Measurements from ENCODE around the gene DAB2. TPM values are rescaled to one million over a fixed set of nuclear protein-coding genes. Genes with fewer than 3 reads are reported as not detected.

DAB2 gene
- total RNA-seq, 1 experiment from 2014 or later: 2.3 TPM

- no peak overlapping the region for H3K9ac ChIP-seq (ENCODE audit: extremely low read depth, insufficient read length, low read length)
- H3K4me2 ChIP-seq (ENCODE audit: insufficient read depth, insufficient read length, low read length): no peak overlapping the region
Measured at GRCh38 chr5:39395521-39395920, 29.3 kb downstream of the DAB2 start.

More at GRCh38 chr5:39395521-39395920, 29.3 kb downstream of the DAB2 start:
- Histone ChIP-seq H3K56ac (ENCODE audit: insufficient read length, low read depth, low read length) (no peak overlapping the region), H3K79me1 (ENCODE audit: insufficient read depth, low read depth, low read length, poor library complexity, severe bottlenecking) (no peaks in the 10 kb centered on the region), H4K91ac (ENCODE audit: insufficient read length, low read depth, low read length) (no peak overlapping the region), H3K79me2 (ENCODE audit: insufficient read depth, low read length) (no peaks in the 10 kb centered on the region), H3K23ac (ENCODE audit: insufficient read length, low read depth, low read length) (no peak overlapping the region), H2BK5ac (ENCODE audit: insufficient read length, low read length) (no peak overlapping the region), H2AK5ac (ENCODE audit: insufficient read length, low read length) (no peak overlapping the region), H2BK15ac (ENCODE audit: low read depth, low read length) (no peak overlapping the region), H4K5ac (ENCODE audit: insufficient read length, low read depth, low read length) (no peak overlapping the region), H3K23me2 (ENCODE audit: insufficient read length, low read depth, low read length, poor library complexity, severe bottlenecking) (peaks cover 3% of the 10 kb centered on the region), H3K18ac (ENCODE audit: insufficient read length, low read depth, low read length) (no peak overlapping the region), H3K14ac (ENCODE audit: insufficient read depth, low read length) (no peak overlapping the region), H2BK120ac (ENCODE audit: low read depth, low read length, poor library complexity, severe bottlenecking) (no peak overlapping the region), H3K9me3 (ENCODE audit: control insufficient read depth, low read depth, low read length) (no peaks in the 10 kb centered on the region), H2BK20ac (ENCODE audit: low read depth, low read length, poor library complexity, severe bottlenecking) (no peak overlapping the region), H3T11ph (ENCODE audit: low read length) (no peak overlapping the region), H3K27me3 (ENCODE audit: insufficient read depth, low read length) (no peaks in the 10 kb centered on the region), H2AFZ (ENCODE audit: low read length) (no peak overlapping the region), H4K8ac (replicated peaks; ENCODE audit: insufficient read length, low read depth, low read length) (no peak overlapping the region), H3K4me1 (ENCODE audit: insufficient read depth, low read length) (no peaks in the 10 kb centered on the region), H3K4ac (ENCODE audit: low read depth, low read length) (no peak overlapping the region), H2BK12ac (ENCODE audit: insufficient read length, low read depth, low read length) (no peak overlapping the region), H3K27ac (ENCODE audit: insufficient read length, low read depth, low read length) (no peak overlapping the region), H4K20me1 (ENCODE audit: control insufficient read depth, insufficient read depth, insufficient read length) (no peaks in the 10 kb centered on the region)
- no peak for DNase-seq
- H3K4me1 Mint-ChIP-seq: peaks cover 17 to 18% of the 10 kb centered on the region in 2 experiments
- H3K27ac Mint-ChIP-seq: 0 out of 7 replicates have a peak overlapping the region, but pooled peaks of 1 of the 3 experiments have one; percentile 78
- H3K4me3 Mint-ChIP-seq: no peak overlapping the region
- H3K9me3 Mint-ChIP-seq: no peaks in the 10 kb centered on the region
- no peaks in the 10 kb centered on the region for H3K36me3 Mint-ChIP-seq (ENCODE audit: insufficient read depth in 1 of 3, low read depth in 3 of 3)
- H3K27me3 Mint-ChIP-seq (ENCODE audit: low read depth): no peaks in the 10 kb centered on the region
- no peak for TF ChIP-seq CTCF (conservative IDR thresholded peaks at IDR 0.05)

All from H9 (cell line).